Adrenal gland (tissue), 12 donors: ENCODE results near the gene LYSMD1. TPM values are rescaled to one million over a fixed set of nuclear protein-coding genes. Genes with fewer than 3 reads are reported as not detected.

ENCODE experiments used
- DNase-seq, 7 donors: peaks; one replicate each; pipeline ENCODE4 v3.0.0-alpha.2; 2019 to 2020
- H3K27ac ChIP-seq, 5 donors: fragments of 200-600 bp; sonication (generic) in 4 of 5; 1 replicate in 3 of 5; 2 replicates in 2 of 5; pipeline versions ENCODE4 v1.5.1 to v1.8.0; 2016 to 2020; ENCODE audit warnings: mild to moderate bottlenecking in 1 of 5
- H3K27me3 ChIP-seq: fragments of 200-600 bp; 2 replicates; pipeline ENCODE4 v1.8.0; 2021
- H3K36me3 ChIP-seq, 2 donors: fragments of 200-600 bp; replicated peaks in 1 of 2; 1 replicate in 1 of 2; 2 replicates in 1 of 2; pipeline versions ENCODE4 v1.5.1 to v1.8.0; 2018 to 2022
- H3K4me1 ChIP-seq, 2 donors: fragments of 200-600 bp; replicated peaks in 1 of 2; 1 replicate in 1 of 2; 2 replicates in 1 of 2; pipeline versions ENCODE4 v1.5.1 to v1.8.0; 2018 to 2021
- H3K4me3 ChIP-seq, 4 donors: fragments of 200-600 bp; sonication (generic) in 3 of 4; one replicate each; pipeline ENCODE4 v1.5.1; 2016 to 2018
- H3K9me3 ChIP-seq, 3 donors: fragments of 200-600 bp; sonication (generic) in 1 of 3; replicated peaks in 1 of 3; 1 replicate in 2 of 3; 2 replicates in 1 of 3; pipeline versions ENCODE4 v1.5.1 to v1.8.0; 2016 to 2021
- CTCF ChIP-seq, 6 experiments: fragments of 450-650 bp in 4 of 6; fragments of 200-600 bp in 2 of 6; sonication (generic) in 1 of 6; IDR thresholded peaks; 1 replicate in 5 of 6; 2 replicates in 1 of 6; pipeline versions ENCODE4 v1.5.1 to v1.8.0; 2016 to 2021; ENCODE audit warnings: antibody characterized with exemption in 6 of 6, mild to moderate bottlenecking in 2 of 6, moderate library complexity in 1 of 6
- POLR2A ChIP-seq, 2 donors: fragments of 450-650 bp; IDR thresholded peaks; one replicate each; pipeline ENCODE4 v1.6.1; 2017; ENCODE audit warnings: antibody characterized with exemption in 2 of 2, mild to moderate bottlenecking in 2 of 2, moderate library complexity in 1 of 2
- WGBS, 4 donors: extraction: QIAGEN DNeasy Blood & Tissue Kit in 2 of 4; methylation state at CpG; one replicate each; pipeline versions ENCODE4 v1.1.5 to v1.1.7; 2013 to 2017; 5-methylcytosine and 5-hydroxymethylcytosine counted together
- intact Hi-C, 2 donors: fragments of 100-400 bp; cut with DNase I; formaldehyde crosslinking; loops; one replicate each; pipeline versions ENCODE4 v1.14.1 to v1.15.0; 2022 to 2023
- polyA plus RNA-seq, 3 donors: library from polyadenylated mRNA; stranded (reverse); fragments of 200-250 nt in 2 of 3; fragments of 350-450 nt in 1 of 3; fragmentation: Illumina TruSeq in 1 of 3; extraction: RNeasy Lipid Tissue Mini Kit (QIAGEN cat#74804) in 1 of 3; gene quantifications; one replicate each; pipeline ENCODE4 v1.2.3, GENCODE V29; 2013 to 2014
- total RNA-seq, 9 donors: library from RNA; depleted of rRNA in 4 of 9; stranded (reverse); fragments of >200 nt in 4 of 9; fragments of 120-200 nt in 1 of 9; fragmentation: NEBNext Ultra II Directional in 1 of 9; extraction: Animal tissue kit (Norgen Biotek cat#: 25700) in 1 of 9; gene quantifications; one replicate each; pipeline versions ENCODE4 v1.1.0 to v1.2.4, GENCODE V29; 2013 to 2023
- donor health status: healthy with polysubstance abuse.
- donor health status: Bipolar disorder and iron deficiency.
- donor health status: DM: yes; HTN: yes; CAD: no.
- donor health status: DM: no; HTN: no; CAD: no.
- donor health status: DM: no; HTN: no; CAD: no.
- donor health status: DM: yes; HTN: yes; CAD: no.

Gene LYSMD1
- total and polyA plus RNA-seq, 12 donors = 4.4 to 21.5 (median 12.9) TPM

- peak within 1 kb of the TSS in 3 of 4 donors; percentile 23 to 67 (median 40) for H3K4me3 ChIP-seq
- TF ChIP-seq POLR2A (IDR thresholded peaks at IDR 0.05) (peak in 1 of 2 donors; percentile 63), CTCF (IDR thresholded peaks at IDR 0.05) (no peak)
- peaks cover 0 to 21% of the 10 kb centered on the region in 2 donors for H3K4me1 ChIP-seq
- H3K9me3 ChIP-seq = no peaks in the 10 kb centered on the region
- DNase-seq = peak; percentile 93 to 96 (median 94)
- intact Hi-C loops = loop anchor here in 1 of 2 donors (5.0 kb wide), 1 partner anchor 34 kb away; no protein-coding TSS in a partner anchor
- H3K27me3 ChIP-seq = no peaks in the 10 kb centered on the region
- peak within 1 kb of the TSS in 4 of 5 donors; percentile 10 to 77 (median 64) for H3K27ac ChIP-seq
- H3K36me3 ChIP-seq = no peaks in the 10 kb centered on the region
- WGBS, 4 donors = 0 to 1% (median 0%) methylated on average over 27 to 61 of the region's 61 CpGs
Measured at GRCh38 chr1:151146412-151147131, 19.1 kb downstream of the LYSMD1 start, which contains the start of gene SEMA6C. Gene SEMA6C, minus strand, starts transcription at chr1:151146631. Its CDS starts 4,010 bp downstream, at chr1:151142621.

- 0 to 7% (median 5%) methylated on average over 4 to 26 of the region's 26 CpGs; no CpG with 5 or more reads in 1 of the 4 donors for WGBS, 4 donors
- H3K4me1 ChIP-seq = peaks cover 0 to 21% of the 10 kb centered on the region in 2 donors
- intact Hi-C loops = loop anchor here in 1 of 2 donors (5.0 kb wide), 1 partner anchor 34 kb away; no protein-coding TSS in a partner anchor
Measured at GRCh38 chr1:151146072-151146411, 19.7 kb downstream of the LYSMD1 start.

GRCh38 chr1:151145304-151146071, 20.2 kb downstream of the LYSMD1 start:
- Histone ChIP-seq H3K4me1 (peaks cover 0 to 21% of the 10 kb centered on the region in 2 donors), H3K27ac (peak overlapping the region in 1 of 5 donors; percentile 4), H3K4me3 (peak overlapping the region in 2 of 4 donors; percentile 40 to 67), H3K36me3 (no peaks in the 10 kb centered on the region), H3K9me3 (no peaks in the 10 kb centered on the region), H3K27me3 (no peaks in the 10 kb centered on the region)
- WGBS, 4 donors = 37 to 76% (median 41%) methylated on average over 16 to 43 of the region's 43 CpGs
- TF ChIP-seq CTCF (IDR thresholded peaks at IDR 0.05) (no peak), POLR2A (IDR thresholded peaks at IDR 0.05) (no peak)
- intact Hi-C loops = loop anchor here in 1 of 2 donors (5.0 kb wide), 1 partner anchor 33 kb away; no protein-coding TSS in a partner anchor
- peak in 1 of 7 donors; percentile 60 for DNase-seq

More at GRCh38 chr1:151146072-151146411, 19.7 kb downstream of the LYSMD1 start:
- H3K36me3 ChIP-seq = no peaks in the 10 kb centered on the region
- H3K9me3 ChIP-seq = no peaks in the 10 kb centered on the region
- H3K4me3 ChIP-seq = peak overlapping the region in 3 of 4 donors; percentile 23 to 67 (median 40)
- DNase-seq = no peak
- H3K27ac ChIP-seq = peak overlapping the region in 2 of 5 donors; percentile 4 to 77
- no peaks in the 10 kb centered on the region for H3K27me3 ChIP-seq
- TF ChIP-seq POLR2A (IDR thresholded peaks at IDR 0.05) (no peak), CTCF (IDR thresholded peaks at IDR 0.05) (no peak)
